Psoas muscle (tissue), 8 donors: ENCODE measurements around the gene CYP17A1. TPM values are rescaled to one million over a fixed set of nuclear protein-coding genes. Genes with fewer than 3 reads are reported as not detected.

Experiments used
- ATAC-seq, 4 donors: fragments of 200-7000 bp; cut with Tn5 transposase; one replicate each; pipeline ENCODE4 v1.9.1; 2020; ENCODE audit warnings: moderate library complexity in 3 of 4, mild to moderate bottlenecking in 2 of 4
- DNase-seq, 2 donors: peaks; one replicate each; pipeline ENCODE4 v3.0.0-alpha.2; 2020
- H3K27ac ChIP-seq: fragments of 200-600 bp; one replicate; pipeline ENCODE4 v1.8.0; 2022
- H3K27me3 ChIP-seq, 3 donors: fragments of 200-600 bp in 1 of 3; one replicate each; pipeline versions ENCODE4 v1.6.1 to v1.8.0; 2013 to 2022; ENCODE audit warnings: low read length in 2 of 3, mild to moderate bottlenecking in 2 of 3, moderate library complexity in 1 of 3; ENCODE audit not compliant: insufficient read depth in 3 of 3
- H3K36me3 ChIP-seq, 2 donors: fragments of 200-600 bp in 1 of 2; one replicate each; pipeline versions ENCODE4 v1.6.1 to v1.8.0; 2013 to 2022; ENCODE audit warnings: low read depth in 1 of 2, mild to moderate bottlenecking in 1 of 2, moderate library complexity in 1 of 2; ENCODE audit not compliant: insufficient read depth in 1 of 2
- H3K4me1 ChIP-seq: fragments of 200-600 bp; one replicate; pipeline ENCODE4 v1.8.0; 2022
- H3K4me3 ChIP-seq: fragments of 200-600 bp; one replicate; pipeline ENCODE4 v1.8.0; 2022; ENCODE audit warnings: mild to moderate bottlenecking
- H3K9me3 ChIP-seq: fragments of 200-600 bp; one replicate; pipeline ENCODE4 v1.8.0; 2022
- CTCF ChIP-seq: fragments of 200-600 bp; IDR thresholded peaks from one replicate; pipeline ENCODE4 v1.8.0; 2022; ENCODE audit warnings: antibody characterized with exemption
- WGBS, 3 donors: extraction: QIAGEN DNeasy Blood & Tissue Kit; methylation state at CpG; one replicate each; pipeline versions ENCODE4 v1.1.6 to v1.1.7; 2013; 5-methylcytosine and 5-hydroxymethylcytosine counted together
- intact Hi-C, 2 donors: fragments of 100-400 bp; cut with DNase I; formaldehyde crosslinking; loops; one replicate each; pipeline versions ENCODE4 v1.11.0 to v1.14.2; 2022
- polyA plus RNA-seq, 3 donors: library from polyadenylated mRNA; stranded (reverse); fragments of 200-250 nt; gene quantifications; one replicate each; pipeline ENCODE4 v1.2.3, GENCODE V29; 2013
- total RNA-seq, 4 donors: library from RNA; stranded (reverse); fragmentation: NEBNext Ultra II Directional in 2 of 4; extraction: Animal tissue kit (Norgen Biotek cat#: 25700) in 2 of 4; gene quantifications; one replicate each; pipeline versions ENCODE4 v1.2.1 to v1.2.4, GENCODE V29; 2021 to 2023
- donor health status: healthy with polysubstance abuse.
- donor health status: DM: no; HTN: no; CAD: no; lungs with moderate emphysema.
- donor health status: Bipolar disorder and iron deficiency.
- donor health status: healthy.
- donor health status: DM: yes; HTN: yes; CAD: no.
- donor health status: DM: no; HTN: no; CAD: no.
- donor health status: DM: no; HTN: no; CAD: no.
- donor health status: DM: yes; HTN: yes; CAD: no.

CYP17A1 gene
- total and polyA plus RNA-seq, 7 donors = 0.03 to 21.1 (median 0.21) TPM; not detected in 1

GRCh38 chr10:102835007-102835482 is 2.2 kb downstream of the CYP17A1 start:
- 59 to 65% (median 63%) methylated on average over 11 of the region's 11 CpGs for WGBS, 3 donors
- H3K4me3 ChIP-seq = no peak overlapping the region
- no peaks in the 10 kb centered on the region for H3K9me3 ChIP-seq
- peaks cover 0 to 7% of the 10 kb centered on the region in 2 donors for H3K36me3 ChIP-seq
- TF ChIP-seq CTCF = peak; percentile 81
- intact Hi-C loops = loop anchor here (2.0 to 10.0 kb wide), 4 partner anchors 66 to 420 kb away; no protein-coding TSS in a partner anchor
- ATAC-seq (peak; percentile 82 to 92 (median 89)), DNase-seq (peak; percentile 65 to 82)
- H3K4me1 ChIP-seq = no peaks in the 10 kb centered on the region
- no peak overlapping the region for H3K27ac ChIP-seq
- no peaks in the 10 kb centered on the region for H3K27me3 ChIP-seq

- Histone ChIP-seq H3K36me3 (peaks cover 0 to 14% of the 10 kb centered on the region in 2 donors), H3K27ac (no peak overlapping the region), H3K27me3 (no peaks in the 10 kb centered on the region), H3K4me1 (no peaks in the 10 kb centered on the region), H3K4me3 (no peak overlapping the region), H3K9me3 (no peaks in the 10 kb centered on the region)
- 64 to 71% (median 67%) methylated on average over 9 of the region's 9 CpGs for WGBS, 3 donors
- no peak for ATAC-seq
- TF ChIP-seq CTCF = no peak
- no peak for DNase-seq
- intact Hi-C loops = loop anchor here (2.0 to 10.0 kb wide), 5 partner anchors 67 to 421 kb away; no protein-coding TSS in a partner anchor
These were observed 3.1 kb downstream of the CYP17A1 start for GRCh38 chr10:102834143-102834542.

GRCh38 chr10:102832987-102833386 is 4.2 kb downstream of the CYP17A1 start:
- no peaks in the 10 kb centered on the region for H3K4me1 ChIP-seq
- no peak for DNase-seq

DNA sequence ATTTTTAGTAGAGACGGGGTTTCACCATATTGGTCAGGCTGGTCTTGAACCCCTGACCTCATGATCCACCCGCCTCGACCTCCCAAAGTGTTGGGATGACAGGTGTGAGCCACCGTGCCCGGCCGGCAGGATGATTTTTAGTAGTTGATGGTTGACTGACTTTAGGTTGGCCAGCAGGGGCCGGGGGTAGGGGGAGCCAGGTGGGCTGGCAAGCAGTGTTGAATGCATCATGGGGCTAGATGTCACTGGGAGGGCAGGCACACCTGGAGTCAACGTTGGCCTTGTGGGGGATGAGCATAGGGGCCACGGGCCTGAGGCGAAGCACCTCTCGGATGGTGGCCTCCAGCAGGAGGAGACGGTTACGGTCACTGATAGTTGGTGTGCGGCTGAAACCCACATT is 5.0 kb downstream of the CYP17A1 start:
- no peaks in the 10 kb centered on the region for H3K27me3 ChIP-seq
- no peak for DNase-seq
- intact Hi-C loops = loop anchor here in 1 of 2 donors (5.0 to 10.0 kb wide), 2 partner anchors 70 to 423 kb away; no protein-coding TSS in a partner anchor
- no peak for TF ChIP-seq CTCF
- peaks cover 0 to 17% of the 10 kb centered on the region in 2 donors for H3K36me3 ChIP-seq
- no peaks in the 10 kb centered on the region for H3K9me3 ChIP-seq
- 81 to 88% (median 87%) methylated on average over 14 of the region's 14 CpGs for WGBS, 3 donors
- no peak for ATAC-seq
- no peaks in the 10 kb centered on the region for H3K4me1 ChIP-seq
- H3K27ac ChIP-seq = no peak overlapping the region
- no peak overlapping the region for H3K4me3 ChIP-seq

More at GRCh38 chr10:102832987-102833386, 4.2 kb downstream of the CYP17A1 start:
- H3K27me3 ChIP-seq = no peaks in the 10 kb centered on the region
- H3K4me3 ChIP-seq = no peak overlapping the region
- no peaks in the 10 kb centered on the region for H3K9me3 ChIP-seq
- 91 to 95% (median 94%) methylated on average over 4 of the region's 4 CpGs for WGBS, 3 donors
- H3K27ac ChIP-seq = no peak overlapping the region
- H3K36me3 ChIP-seq = peaks cover 0 to 14% of the 10 kb centered on the region in 2 donors
- intact Hi-C loops = loop anchor here in 1 of 2 donors (5.0 to 10.0 kb wide), 2 partner anchors 69 to 422 kb away; no protein-coding TSS in a partner anchor
- ATAC-seq = no peak
- TF ChIP-seq CTCF = no peak
